Testis (tissue), 3 donors: ENCODE results near the gene ZNF768. TPM values are rescaled to one million over a fixed set of nuclear protein-coding genes. Genes with fewer than 3 reads are reported as not detected.
"Not testable (repeated sequence)": the region's sequence is repeated elsewhere in the genome, so short reads cannot be mapped to it uniquely, and the experiment has no call there.

Experiments
- DNase-seq: peaks from one replicate; pipeline ENCODE4 v3.0.0-alpha.2; 2019
- H3K27ac ChIP-seq, 2 donors: fragments of 200-600 bp; sonication (generic); one replicate each; pipeline ENCODE4 v1.5.1; 2019
- H3K27me3 ChIP-seq: fragments of 200-600 bp; sonication (generic); one replicate; pipeline ENCODE4 v1.5.1; 2019
- H3K36me3 ChIP-seq: fragments of 200-600 bp; sonication (generic); one replicate; pipeline ENCODE4 v1.5.1; 2017; ENCODE audit warnings: low read depth; ENCODE audit errors: missing control alignments
- H3K4me1 ChIP-seq: fragments of 200-600 bp; sonication (generic); one replicate; pipeline ENCODE4 v1.5.1; 2019
- H3K4me3 ChIP-seq, 2 donors: fragments of 200-600 bp; sonication (generic); one replicate each; pipeline ENCODE4 v1.5.1; 2017 to 2019
- H3K9me3 ChIP-seq: fragments of 200-600 bp; sonication (generic); one replicate; pipeline ENCODE4 v1.5.1; 2017
- POLR2A ChIP-seq: fragments of 450-650 bp; IDR thresholded peaks from one replicate; pipeline ENCODE4 v1.6.1; 2017; ENCODE audit warnings: antibody characterized with exemption, mild to moderate bottlenecking, moderate library complexity
- WGBS, 2 donors: methylation state at CpG; one replicate each; pipeline ENCODE4 v1.1.5; 2018; 5-methylcytosine and 5-hydroxymethylcytosine counted together
- intact Hi-C: fragments of 100-400 bp; cut with DNase I; formaldehyde crosslinking; loops from one replicate; pipeline ENCODE4 v1.15.1; 2023; ENCODE audit warnings: low total_unique reads
- polyA plus RNA-seq: library from polyadenylated mRNA; stranded (reverse); fragments of 350-450 nt; fragmentation: Illumina TruSeq; extraction: RNeasy Lipid Tissue Mini Kit (QIAGEN cat#74804); gene quantifications from one replicate; pipeline ENCODE4 v1.2.3, GENCODE V29; 2014; ENCODE audit warnings: low read depth, low replicate concordance; ENCODE audit not compliant: insufficient read depth
- total RNA-seq, 2 donors: library from RNA; depleted of rRNA; stranded (reverse); fragments of >200 nt; gene quantifications; one replicate each; pipeline ENCODE4 v1.2.3, GENCODE V29; 2016
- TF ChIP-seq, protein P1 (sequence below), 3 experiments: fragments of 450-650 bp in 2 of 3; fragments of 200-600 bp in 1 of 3; sonication (generic) in 1 of 3; IDR thresholded peaks; one replicate each; pipeline ENCODE4 v1.5.1; 2016 to 2019; ENCODE audit warnings: antibody characterized with exemption in 3 of 3, mild to moderate bottlenecking in 2 of 3, moderate library complexity in 1 of 3

ZNF768 gene
- total and polyA plus RNA-seq, 3 donors from 2014 or later = 52.2 to 64.3 (median 52.3) TPM

DNA sequence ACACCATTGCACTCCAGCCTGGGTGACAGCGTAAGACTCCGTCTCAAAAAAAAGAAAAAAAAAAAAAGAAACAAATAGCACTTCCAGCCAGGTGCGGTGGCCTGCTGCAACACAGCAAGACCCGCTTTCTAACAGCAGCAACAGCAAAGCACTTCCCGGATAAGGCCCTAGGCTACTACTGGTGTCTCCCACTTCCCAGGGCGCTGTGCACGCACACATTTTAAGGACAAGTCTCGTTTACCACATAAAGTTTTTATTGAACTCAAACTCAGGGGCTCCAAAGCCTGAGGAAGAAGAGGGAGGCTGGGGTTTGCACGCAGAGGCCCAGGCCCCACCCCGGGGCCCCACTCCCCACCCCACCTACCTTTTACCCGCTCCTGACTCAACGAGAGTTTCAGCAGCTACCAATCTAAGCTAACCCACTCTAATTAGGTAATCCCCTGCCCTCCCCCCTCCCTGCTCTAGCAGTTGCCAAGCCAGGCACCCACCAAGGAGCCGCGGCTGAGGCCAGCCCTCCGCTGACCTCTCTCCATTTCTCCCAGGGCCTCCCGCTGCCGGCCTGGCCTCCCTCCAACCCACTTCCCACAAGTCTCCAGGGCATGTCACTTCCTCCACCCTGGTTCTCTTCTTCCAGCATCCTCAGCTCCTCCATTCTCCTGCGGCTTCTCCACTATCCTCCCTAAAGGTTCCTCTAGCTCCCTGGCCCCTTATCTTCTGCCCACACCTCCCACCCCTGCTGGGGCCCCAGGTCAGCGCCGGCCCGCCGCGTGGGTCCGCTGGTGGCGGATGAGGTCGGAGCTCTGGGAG lies 2.4 kb downstream of the ZNF768 start:
- H3K4me1 ChIP-seq = peaks cover 16% of the 10 kb centered on the region
- no peaks in the 10 kb centered on the region for H3K36me3 ChIP-seq
- no peak for DNase-seq
- intact Hi-C loops = no loop called here
- no peak for TF ChIP-seq POLR2A
- TF ChIP-seq, protein P1, sequence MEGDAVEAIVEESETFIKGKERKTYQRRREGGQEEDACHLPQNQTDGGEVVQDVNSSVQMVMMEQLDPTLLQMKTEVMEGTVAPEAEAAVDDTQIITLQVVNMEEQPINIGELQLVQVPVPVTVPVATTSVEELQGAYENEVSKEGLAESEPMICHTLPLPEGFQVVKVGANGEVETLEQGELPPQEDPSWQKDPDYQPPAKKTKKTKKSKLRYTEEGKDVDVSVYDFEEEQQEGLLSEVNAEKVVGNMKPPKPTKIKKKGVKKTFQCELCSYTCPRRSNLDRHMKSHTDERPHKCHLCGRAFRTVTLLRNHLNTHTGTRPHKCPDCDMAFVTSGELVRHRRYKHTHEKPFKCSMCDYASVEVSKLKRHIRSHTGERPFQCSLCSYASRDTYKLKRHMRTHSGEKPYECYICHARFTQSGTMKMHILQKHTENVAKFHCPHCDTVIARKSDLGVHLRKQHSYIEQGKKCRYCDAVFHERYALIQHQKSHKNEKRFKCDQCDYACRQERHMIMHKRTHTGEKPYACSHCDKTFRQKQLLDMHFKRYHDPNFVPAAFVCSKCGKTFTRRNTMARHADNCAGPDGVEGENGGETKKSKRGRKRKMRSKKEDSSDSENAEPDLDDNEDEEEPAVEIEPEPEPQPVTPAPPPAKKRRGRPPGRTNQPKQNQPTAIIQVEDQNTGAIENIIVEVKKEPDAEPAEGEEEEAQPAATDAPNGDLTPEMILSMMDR (IDR thresholded peaks at IDR 0.05) = no peak
- no peaks in the 10 kb centered on the region for H3K27me3 ChIP-seq
- H3K27ac ChIP-seq = no peak overlapping the region
- H3K4me3 ChIP-seq = peak overlapping the region in 1 of 2 donors; percentile 12
- no peaks in the 10 kb centered on the region for H3K9me3 ChIP-seq
- 61 to 67% methylated on average over 20 to 26 of the region's 26 CpGs for WGBS, 2 donors

DNA sequence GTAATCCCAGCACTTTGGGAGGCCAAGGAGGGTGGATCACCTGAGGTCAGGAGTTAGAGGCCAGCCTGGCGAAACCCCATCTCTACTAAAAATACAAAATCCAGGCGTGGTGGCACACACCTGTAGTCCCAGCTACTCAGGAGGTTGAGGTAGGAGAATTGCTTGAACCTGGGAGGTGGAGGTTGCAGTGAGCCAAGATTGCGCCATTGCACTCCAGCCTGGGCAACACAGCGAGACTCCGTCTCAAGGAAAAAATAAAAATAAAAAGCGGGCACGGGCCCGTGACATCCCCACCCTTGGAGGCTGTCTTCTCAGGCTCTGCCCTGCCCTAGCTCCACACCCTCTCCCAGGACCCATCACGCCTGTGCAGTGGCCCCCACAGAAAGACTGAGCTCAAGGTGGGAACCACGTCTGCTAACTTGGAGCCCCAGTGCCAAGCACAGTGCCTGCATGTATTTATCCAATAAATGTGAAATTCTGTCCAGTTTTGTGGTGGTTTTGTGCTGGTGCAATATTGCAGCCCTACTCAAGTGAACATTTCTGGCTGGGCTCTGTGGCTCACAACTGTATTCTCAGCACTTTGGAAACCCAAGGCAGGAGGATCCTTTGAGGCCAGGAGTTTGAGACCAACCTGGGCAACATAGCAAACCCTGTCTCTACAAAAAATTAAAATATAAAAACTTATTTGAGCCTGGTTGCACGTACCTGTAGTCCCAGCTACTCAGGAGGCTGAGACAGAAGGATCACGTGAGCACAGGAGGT lies 3.5 kb downstream of the ZNF768 start:
- peaks cover 14% of the 10 kb centered on the region for H3K4me1 ChIP-seq
- H3K27ac ChIP-seq, intact Hi-C loops, H3K27me3 ChIP-seq, H3K4me3 ChIP-seq, H3K9me3 ChIP-seq, H3K36me3 ChIP-seq, DNase-seq: not testable (repeated sequence)
- WGBS, 2 donors = 84 to 87% methylated on average over 12 of the region's 12 CpGs

DNA sequence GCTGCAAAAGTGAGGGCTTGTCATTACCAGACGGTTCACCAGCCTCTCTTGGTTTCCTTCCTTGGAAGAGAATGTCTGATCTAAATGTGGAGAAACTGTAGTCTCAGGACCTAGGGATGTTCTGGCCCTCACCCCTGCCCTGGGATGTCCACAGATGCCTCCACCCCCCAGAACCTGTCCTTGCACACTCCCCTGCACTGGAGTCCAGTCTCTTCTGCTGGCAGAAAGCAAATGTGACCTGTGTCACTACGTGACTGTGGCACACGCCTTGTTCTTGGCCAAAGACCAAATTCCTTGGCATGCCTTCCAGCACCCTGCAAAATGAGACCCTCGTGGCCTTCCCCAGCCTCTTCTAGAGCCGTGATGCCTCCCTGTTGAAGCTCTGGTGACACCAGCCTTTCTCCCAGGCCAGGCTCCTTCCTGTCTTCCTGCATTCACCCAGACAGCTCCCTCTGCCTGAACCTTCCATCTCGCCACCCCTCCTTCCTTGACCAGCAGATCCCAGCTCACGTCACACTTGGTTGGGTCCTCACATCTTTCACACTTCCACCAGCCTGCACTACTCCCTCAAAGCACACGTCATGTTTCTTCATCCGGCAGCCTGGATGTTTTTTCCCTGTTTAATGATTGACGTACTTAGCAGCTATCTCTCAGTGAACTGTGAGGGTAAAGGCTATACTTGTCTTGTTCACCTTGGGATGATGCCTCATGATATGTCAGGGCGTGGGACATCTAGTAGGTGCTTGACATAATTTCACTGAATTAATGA lies 4.3 kb downstream of the ZNF768 start:
- DNase-seq = no peak
- Histone ChIP-seq H3K4me3 (no peak overlapping the region), H3K27ac (no peak overlapping the region), H3K9me3 (no peaks in the 10 kb centered on the region), H3K27me3 (no peaks in the 10 kb centered on the region), H3K36me3 (no peaks in the 10 kb centered on the region), H3K4me1 (peaks cover 10% of the 10 kb centered on the region)
- WGBS, 2 donors = 51 to 62% methylated on average over 11 of the region's 11 CpGs
- intact Hi-C loops = no loop called here
- TF ChIP-seq, protein P1 (IDR thresholded peaks at IDR 0.05) = no peak
- TF ChIP-seq POLR2A = no peak

DNA sequence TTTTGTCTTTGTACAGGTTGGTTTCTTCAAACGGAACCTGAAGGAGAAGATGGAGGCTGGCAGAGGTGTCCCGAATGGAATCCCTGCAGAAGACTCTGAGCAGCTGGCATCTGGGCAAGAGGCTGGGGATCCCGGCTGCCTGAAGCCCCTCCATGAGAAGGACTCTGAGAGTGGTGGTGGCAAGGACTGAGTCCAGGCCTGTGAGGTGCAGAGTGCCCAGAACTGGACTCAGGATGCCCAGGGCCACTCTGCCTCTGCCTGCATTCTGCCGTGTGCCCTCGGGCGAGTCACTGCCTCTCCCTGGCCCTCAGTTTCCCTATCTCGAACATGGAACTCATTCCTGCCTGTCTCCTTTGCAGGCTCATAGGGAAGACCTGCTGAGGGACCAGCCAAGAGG lies 4.9 kb downstream of the ZNF768 start:
- H3K4me3 ChIP-seq = no peak overlapping the region
- no peaks in the 10 kb centered on the region for H3K9me3 ChIP-seq
- H3K4me1 ChIP-seq = peaks cover 10% of the 10 kb centered on the region
- no peak overlapping the region for H3K27ac ChIP-seq
- intact Hi-C loops = no loop called here
- no peaks in the 10 kb centered on the region for H3K27me3 ChIP-seq
- no peaks in the 10 kb centered on the region for H3K36me3 ChIP-seq
- WGBS, 2 donors = 85 to 92% methylated on average over 4 to 7 of the region's 7 CpGs
- TF ChIP-seq, protein P1 (IDR thresholded peaks at IDR 0.05) = no peak
- TF ChIP-seq POLR2A = no peak
- DNase-seq = no peak
